Activated T-helper 1 cell treated with anti-CD3 and anti-CD28 coated beads, Interleukin-12 subunit alpha, Interleukin-12 subunit beta, Interleukin-2, Interleukin-4 antibody, amounts not matched to agents 30 ng/mL and 10 ng/mL and 1 ng/mL, durations not matched to agents 14 hours and 24 hours and 36 hours (primary cell): Measurements from ENCODE around the gene ASTN2. TPM values are rescaled to one million over a fixed set of nuclear protein-coding genes. Genes with fewer than 3 reads are reported as not detected.

Source experiments
- DNase-seq: peaks from one replicate; pipeline ENCODE4 v3.0.0; 2021; ENCODE audit warnings: low spot score
- H3K27ac Mint-ChIP-seq: one replicate; pipeline ENCODE4 v1.8.0; 2021; ENCODE audit warnings: mild to moderate bottlenecking, mixed read lengths
- H3K27me3 Mint-ChIP-seq: one replicate; pipeline ENCODE4 v1.8.0; 2022; ENCODE audit warnings: mild to moderate bottlenecking, moderate library complexity, mixed read lengths; ENCODE audit not compliant: insufficient read depth
- H3K36me3 Mint-ChIP-seq: one replicate; pipeline ENCODE4 v1.8.0; 2021; ENCODE audit warnings: low read depth, mixed read lengths
- H3K4me1 Mint-ChIP-seq: one replicate; pipeline ENCODE4 v1.8.0; 2021; ENCODE audit warnings: low read depth, mixed read lengths
- H3K4me3 Mint-ChIP-seq: one replicate; pipeline ENCODE4 v1.8.0; 2021; ENCODE audit warnings: mild to moderate bottlenecking, moderate library complexity, mixed read lengths
- H3K9me3 Mint-ChIP-seq: one replicate; pipeline ENCODE4 v1.8.0; 2021; ENCODE audit warnings: mixed read lengths
- intact Hi-C: fragments of 100-400 bp; cut with micrococcal nuclease; formaldehyde crosslinking; loops from one replicate; pipeline ENCODE4 v1.15.1; 2024
- total RNA-seq: library from RNA; stranded (reverse); gene quantifications from 2 replicates; pipeline ENCODE4 v1.2.3, GENCODE V29; 2022

The ASTN2 gene
- total RNA-seq, 1 donor from 2014 or later = 3.3 TPM

DNA sequence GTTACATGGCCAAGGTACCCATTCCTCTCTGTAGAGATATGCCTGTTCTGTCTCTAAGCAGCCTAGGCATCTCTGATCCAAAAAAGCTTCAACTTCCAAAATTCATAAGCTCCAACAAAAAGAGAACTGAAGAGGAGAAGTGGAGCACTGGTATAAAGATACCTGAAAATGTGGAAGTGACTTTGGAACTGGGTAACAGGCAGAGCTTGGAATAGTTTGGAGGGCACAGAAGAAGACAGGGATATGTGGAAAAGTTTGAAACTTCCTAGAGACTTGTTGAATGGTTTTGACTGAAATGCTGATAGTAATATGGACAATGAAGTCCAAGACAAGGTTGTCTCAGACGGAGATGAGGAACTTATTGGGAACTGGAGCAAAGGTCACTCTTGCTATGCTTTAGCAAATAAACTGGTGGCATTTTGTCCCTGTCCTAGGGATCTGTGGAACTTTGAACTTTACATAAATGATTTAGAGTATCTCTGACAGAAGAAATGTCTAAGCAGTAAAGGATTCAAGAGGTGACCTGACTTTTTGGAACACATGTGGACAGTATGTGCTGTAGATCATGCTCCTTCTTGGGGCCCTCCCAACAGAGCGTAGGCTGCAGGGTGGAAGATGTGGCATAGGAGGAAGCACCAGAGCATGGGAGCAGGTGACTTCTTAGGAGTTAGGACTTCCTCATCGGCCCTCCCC lies 889.9 kb downstream of the ASTN2 start:
- Mint-ChIP-seq H3K9me3 (no peaks in the 10 kb centered on the region), H3K4me3 (no peak overlapping the region), H3K27ac (no peak overlapping the region), H3K36me3 (no peaks in the 10 kb centered on the region), H3K4me1 (no peaks in the 10 kb centered on the region), H3K27me3 (no peaks in the 10 kb centered on the region)
- DNase-seq = no peak
- intact Hi-C loops = no loop called here

DNA sequence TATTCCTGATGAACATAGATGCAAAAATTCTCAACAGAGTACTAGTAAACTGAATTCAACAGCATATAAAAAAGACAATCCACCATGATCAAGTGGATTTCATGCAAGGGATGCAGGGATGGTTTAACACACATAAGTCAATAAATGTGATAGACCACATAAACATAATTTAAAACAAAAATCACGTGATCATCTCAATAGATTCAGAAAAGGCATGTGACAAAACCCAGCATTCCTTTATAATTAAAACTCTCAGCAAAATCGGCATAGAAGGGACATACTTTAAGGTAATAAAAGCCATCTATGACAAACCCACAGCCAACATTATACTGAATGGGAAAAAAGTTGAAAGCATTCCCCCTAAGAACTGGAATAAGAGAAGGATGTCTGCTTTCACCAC lies 894.6 kb downstream of the ASTN2 start:
- H3K36me3 Mint-ChIP-seq = no peaks in the 10 kb centered on the region
- no peak overlapping the region for H3K27ac Mint-ChIP-seq
- DNase-seq = no peak
- H3K4me3 Mint-ChIP-seq = no peak overlapping the region
- H3K4me1 Mint-ChIP-seq = no peaks in the 10 kb centered on the region
- peaks cover 19% of the 10 kb centered on the region for H3K9me3 Mint-ChIP-seq
- no peaks in the 10 kb centered on the region for H3K27me3 Mint-ChIP-seq
- intact Hi-C loops = no loop called here

DNA sequence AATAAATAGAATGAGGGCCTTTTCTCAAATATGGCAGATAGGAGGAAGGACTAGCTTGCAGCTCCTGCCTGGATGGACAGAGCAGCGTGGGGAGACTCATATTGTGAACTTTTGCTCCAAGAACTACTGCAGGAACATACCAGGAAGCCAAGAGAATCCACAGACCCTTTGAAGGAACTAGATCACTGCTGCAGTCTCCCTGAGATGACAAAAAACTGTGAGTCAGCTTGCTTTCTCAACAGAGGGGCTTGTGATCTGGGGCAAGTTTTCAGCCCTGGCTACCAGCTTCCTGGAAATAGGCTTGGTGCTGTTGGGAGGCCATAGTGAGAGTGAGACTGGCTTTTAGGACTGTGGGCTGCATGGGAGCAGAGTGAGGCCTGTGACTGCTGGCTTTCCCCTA lies 898.4 kb downstream of the ASTN2 start:
- H3K4me3 Mint-ChIP-seq = no peak overlapping the region
- H3K4me1 Mint-ChIP-seq = no peaks in the 10 kb centered on the region
- no peak overlapping the region for H3K27ac Mint-ChIP-seq
- DNase-seq = no peak
- intact Hi-C loops = no loop called here
- no peaks in the 10 kb centered on the region for H3K27me3 Mint-ChIP-seq
- no peaks in the 10 kb centered on the region for H3K36me3 Mint-ChIP-seq
- H3K9me3 Mint-ChIP-seq = peaks cover 35% of the 10 kb centered on the region

DNA sequence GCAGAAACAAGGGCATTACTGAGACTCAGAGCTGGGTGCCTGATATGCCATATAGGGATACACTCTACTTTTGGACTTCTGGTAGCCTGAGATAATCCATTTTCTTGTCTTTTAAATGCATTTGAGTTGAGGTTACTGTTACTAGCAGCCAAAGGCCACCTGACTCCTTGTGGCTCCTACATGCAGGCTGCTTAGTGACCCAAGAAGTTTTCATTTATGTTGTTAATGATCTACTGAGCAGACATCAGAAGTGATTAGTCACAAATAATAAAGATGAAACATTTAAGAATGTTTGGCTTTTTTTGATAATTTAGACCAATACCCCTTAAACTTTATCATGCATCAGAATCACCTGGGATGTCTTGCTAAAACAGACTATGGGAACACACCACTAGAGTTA lies 899.3 kb downstream of the ASTN2 start:
- intact Hi-C loops = no loop called here
- Mint-ChIP-seq H3K9me3 (peaks cover 35% of the 10 kb centered on the region), H3K36me3 (no peaks in the 10 kb centered on the region), H3K4me1 (no peaks in the 10 kb centered on the region), H3K4me3 (no peak overlapping the region), H3K27me3 (no peaks in the 10 kb centered on the region), H3K27ac (no peak overlapping the region)
- DNase-seq = no peak

DNA sequence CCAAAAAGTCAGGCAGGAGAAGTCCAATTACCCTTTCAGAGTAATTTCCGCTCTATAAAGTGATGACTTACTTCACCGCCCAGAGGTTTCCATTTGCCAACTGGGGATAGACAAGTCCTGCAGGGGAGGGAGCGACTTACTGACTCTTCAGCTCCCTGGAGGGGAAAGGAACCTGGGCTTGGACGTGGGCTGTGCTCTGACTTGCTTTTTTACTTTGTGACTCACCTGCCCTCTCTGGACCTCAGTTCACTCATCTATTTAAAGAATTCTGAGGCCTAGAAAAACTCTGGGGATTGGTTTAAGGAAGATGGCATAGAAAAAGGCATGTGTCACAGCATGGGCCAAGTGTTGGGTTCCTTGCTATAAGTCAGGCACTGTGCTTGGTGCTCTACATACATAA lies 908.2 kb downstream of the ASTN2 start:
- intact Hi-C loops = no loop called here
- H3K4me1 Mint-ChIP-seq = no peaks in the 10 kb centered on the region
- peaks cover 11% of the 10 kb centered on the region for H3K9me3 Mint-ChIP-seq
- H3K27me3 Mint-ChIP-seq = no peaks in the 10 kb centered on the region
- no peak overlapping the region for H3K4me3 Mint-ChIP-seq
- H3K27ac Mint-ChIP-seq = no peak overlapping the region
- H3K36me3 Mint-ChIP-seq = no peaks in the 10 kb centered on the region
- DNase-seq = no peak

DNA sequence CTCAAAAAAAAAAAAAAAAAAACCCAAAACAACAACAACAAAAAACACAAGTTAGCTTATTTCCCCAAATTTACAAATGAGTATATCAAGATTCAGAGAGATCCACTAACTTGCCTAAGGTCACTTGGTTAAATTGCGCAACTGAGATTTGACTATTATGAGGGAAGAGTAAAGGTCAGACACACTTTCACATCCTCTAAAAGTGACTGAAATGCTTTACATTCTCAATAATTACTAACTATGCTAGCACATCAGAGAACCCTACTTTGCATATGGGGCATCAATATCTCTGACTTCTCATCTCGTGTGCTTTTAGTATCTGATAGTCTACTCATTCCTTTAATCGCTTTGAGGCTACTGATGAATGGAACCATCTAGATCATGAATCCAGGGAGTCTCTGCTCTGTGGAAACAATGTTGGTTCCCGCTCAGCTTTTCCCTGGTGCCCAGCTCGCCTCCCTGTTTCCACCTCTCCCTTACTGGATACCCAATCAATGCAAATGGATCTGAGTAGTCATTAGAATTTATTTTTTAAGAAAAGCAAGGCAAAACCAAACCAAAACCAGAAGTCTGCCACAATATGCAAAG lies 909.9 kb downstream of the ASTN2 start:
- intact Hi-C loops = no loop called here
- DNase-seq = no peak
- Mint-ChIP-seq H3K27ac (no peak overlapping the region), H3K4me1 (no peaks in the 10 kb centered on the region), H3K4me3 (no peak overlapping the region), H3K9me3 (peaks cover 11% of the 10 kb centered on the region), H3K36me3 (no peaks in the 10 kb centered on the region), H3K27me3 (no peaks in the 10 kb centered on the region)

DNA sequence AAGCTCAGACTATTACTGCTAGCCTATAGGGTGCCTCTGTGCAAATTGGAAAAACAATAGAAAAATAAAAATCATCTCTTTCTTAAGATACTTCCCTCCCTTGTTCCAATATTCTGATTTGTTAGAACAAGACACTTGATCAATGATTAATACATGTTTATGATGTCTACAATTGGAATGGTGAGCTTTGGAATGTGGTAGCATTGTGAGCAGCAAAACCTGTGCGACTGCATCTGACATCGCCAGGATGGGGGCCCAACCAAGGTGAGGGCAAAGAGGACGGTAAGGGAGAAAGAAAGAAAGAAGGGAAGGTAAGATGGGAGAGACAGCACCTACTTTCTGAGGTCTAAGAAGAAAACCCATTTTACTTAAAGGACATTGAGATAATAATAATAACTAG lies 910.8 kb downstream of the ASTN2 start:
- intact Hi-C loops = no loop called here
- Mint-ChIP-seq H3K36me3 (no peaks in the 10 kb centered on the region), H3K4me1 (no peaks in the 10 kb centered on the region), H3K27me3 (no peaks in the 10 kb centered on the region), H3K4me3 (no peak overlapping the region), H3K27ac (no peak overlapping the region), H3K9me3 (peaks cover 11% of the 10 kb centered on the region)
- DNase-seq = no peak

DNA sequence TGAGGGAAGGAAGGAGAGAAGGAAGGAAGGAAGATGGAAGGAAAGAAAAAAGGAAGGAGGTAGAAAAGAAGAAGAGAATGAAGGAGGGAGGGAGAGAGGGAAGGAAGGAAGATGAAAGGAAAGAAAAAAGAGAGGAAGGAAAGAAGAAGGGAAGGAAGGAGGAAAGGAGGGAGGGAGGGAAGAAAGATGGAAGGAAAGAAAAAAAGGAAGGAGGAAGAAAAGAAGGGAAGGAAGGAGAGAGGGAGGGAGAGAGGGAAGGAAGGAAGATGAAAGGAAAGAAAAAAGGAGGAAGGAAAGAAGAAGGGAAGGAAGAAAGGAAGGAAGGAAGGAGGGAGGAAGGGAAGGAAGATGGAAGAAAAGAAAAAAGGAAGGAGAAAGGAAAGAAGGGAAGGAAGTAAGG lies 912.1 kb downstream of the ASTN2 start:
- Mint-ChIP-seq H3K27ac (no peak overlapping the region), H3K4me1 (no peaks in the 10 kb centered on the region), H3K9me3 (peaks cover 6% of the 10 kb centered on the region), H3K36me3 (no peaks in the 10 kb centered on the region), H3K27me3 (no peaks in the 10 kb centered on the region), H3K4me3 (no peak overlapping the region)
- DNase-seq = no peak
- intact Hi-C loops = no loop called here

DNA sequence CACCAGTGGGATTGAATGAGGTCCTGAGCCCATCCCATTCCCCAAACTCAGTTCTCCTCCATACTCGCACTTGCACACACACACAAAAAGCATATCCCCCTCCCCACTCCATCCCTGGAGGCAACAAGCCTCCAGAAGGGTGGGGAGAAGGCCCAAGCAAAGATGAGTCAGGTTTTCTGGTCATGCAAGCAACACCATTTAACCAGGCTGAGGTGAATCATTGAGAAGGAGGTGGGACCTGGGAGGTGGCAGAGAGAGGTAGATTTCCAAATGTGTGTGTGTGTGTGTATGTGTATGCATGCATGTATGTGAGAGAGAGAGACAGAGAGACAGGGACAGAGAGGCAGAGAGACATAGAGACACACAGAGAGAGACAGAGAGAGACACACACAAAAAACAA lies 913.0 kb downstream of the ASTN2 start:
- Mint-ChIP-seq H3K4me3 (no peak overlapping the region), H3K27ac (no peak overlapping the region)
- intact Hi-C loops = no loop called here

DNA sequence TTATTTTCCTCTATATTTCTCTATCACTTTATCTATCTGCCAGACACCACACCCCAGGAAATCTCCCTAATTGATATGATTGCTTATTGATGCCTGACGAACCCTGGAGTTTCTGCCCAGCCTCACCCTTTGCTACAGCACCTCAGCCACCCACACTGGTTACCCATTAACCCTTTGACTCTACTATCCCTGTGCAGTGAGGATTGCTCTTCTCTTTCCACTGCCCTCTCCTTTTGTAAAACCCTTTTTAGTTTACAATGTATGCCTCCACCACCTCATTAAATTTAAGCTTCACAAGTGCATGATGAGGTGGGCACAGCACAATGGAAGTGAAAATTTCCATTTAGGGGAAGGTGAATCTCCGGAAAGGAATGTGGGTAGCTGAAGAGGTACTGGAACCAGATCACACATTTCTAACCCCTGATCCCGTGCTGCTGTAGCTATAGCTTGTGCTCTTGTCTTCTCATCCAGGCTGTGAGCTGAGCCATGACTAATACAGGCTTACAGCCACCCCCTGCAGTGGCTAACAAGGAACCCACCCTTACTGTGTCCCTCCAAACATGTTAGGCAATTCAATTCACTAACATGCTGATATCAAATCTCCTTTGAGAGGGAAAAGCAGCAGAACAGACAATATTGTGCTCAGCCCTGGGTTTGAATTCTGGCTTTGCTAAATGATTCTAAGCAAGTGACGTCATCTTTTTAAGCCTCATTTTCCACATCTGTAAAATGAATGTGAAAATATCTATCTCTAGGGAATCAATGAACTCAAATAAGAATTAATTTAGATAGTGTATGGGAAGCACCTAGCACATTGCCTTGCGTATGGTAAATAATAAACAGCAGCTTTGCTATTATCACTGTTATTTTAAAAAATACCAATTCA lies 914.6 kb downstream of the ASTN2 start:
- intact Hi-C loops = no loop called here
- Mint-ChIP-seq H3K9me3 (peaks cover 6% of the 10 kb centered on the region), H3K4me1 (no peaks in the 10 kb centered on the region), H3K4me3 (no peak overlapping the region), H3K27ac (no peak overlapping the region), H3K36me3 (no peaks in the 10 kb centered on the region), H3K27me3 (no peaks in the 10 kb centered on the region)
- no peak for DNase-seq

More for the DNA sequence above, 913.0 kb downstream of the ASTN2 start:
- Mint-ChIP-seq H3K4me1 (no peaks in the 10 kb centered on the region), H3K9me3 (peaks cover 6% of the 10 kb centered on the region), H3K36me3 (no peaks in the 10 kb centered on the region), H3K27me3 (no peaks in the 10 kb centered on the region)
- DNase-seq = no peak

DNA sequence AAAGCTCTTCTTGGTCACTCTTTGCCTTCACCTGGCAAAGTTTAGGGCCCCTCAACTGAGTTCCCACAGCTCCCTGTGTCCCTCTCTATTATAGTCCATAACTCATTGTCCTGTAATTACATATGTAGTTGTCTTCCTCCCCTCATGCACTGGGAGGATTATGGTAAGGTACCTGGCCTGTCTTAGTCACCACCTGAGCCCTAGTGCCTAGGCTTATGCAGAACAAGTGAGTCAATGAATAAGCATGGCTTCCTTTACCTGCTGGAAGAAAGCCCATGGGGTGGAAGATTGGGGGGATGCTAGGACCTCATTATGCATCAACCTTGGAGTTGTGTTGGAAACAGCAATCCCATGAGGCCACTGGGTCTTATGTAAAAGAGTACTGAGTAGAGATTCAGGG lies 915.4 kb downstream of the ASTN2 start:
- H3K4me1 Mint-ChIP-seq = no peaks in the 10 kb centered on the region
- no peak overlapping the region for H3K4me3 Mint-ChIP-seq
- intact Hi-C loops = no loop called here
- H3K27ac Mint-ChIP-seq = no peak overlapping the region
- no peaks in the 10 kb centered on the region for H3K27me3 Mint-ChIP-seq
- no peak for DNase-seq
- peaks cover 6% of the 10 kb centered on the region for H3K9me3 Mint-ChIP-seq
- no peaks in the 10 kb centered on the region for H3K36me3 Mint-ChIP-seq

DNA sequence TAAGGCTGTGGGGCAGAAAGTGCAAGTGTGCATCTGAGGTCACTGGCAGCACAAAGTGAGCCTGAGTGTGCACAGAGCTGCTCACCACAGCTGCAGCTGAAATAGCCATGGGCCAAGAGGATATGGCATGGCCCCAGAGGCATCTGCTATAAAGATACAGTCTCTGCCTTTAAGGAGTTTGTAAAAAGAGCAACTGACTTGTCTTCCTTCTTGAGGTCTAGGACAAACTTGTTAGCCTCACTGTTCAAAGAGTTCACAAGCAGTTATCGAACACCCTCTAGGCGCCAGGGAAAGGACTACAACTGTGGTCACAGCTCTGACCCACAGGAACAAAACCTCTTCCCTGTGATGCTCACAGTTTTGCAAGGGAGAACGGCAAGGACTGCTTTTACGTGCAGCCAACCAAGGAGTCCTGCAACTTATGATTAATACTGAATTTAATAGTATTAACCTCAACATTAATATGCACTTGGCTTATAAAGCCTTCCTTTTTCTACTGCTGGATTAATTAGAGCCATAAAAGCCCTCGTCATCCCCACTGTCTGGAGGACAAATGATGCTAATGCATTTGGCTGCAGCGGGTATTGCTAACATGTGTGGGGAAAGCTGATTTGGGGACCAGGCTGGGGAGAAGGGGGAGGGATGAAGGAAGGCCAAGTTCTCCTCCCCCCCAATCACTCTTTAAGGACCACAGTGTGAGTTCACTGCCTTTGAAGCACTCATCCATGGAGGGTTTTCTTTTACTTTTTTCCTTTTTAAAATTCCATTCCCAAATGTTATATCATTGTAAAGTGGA lies 917.6 kb downstream of the ASTN2 start:
- no peak for DNase-seq
- Mint-ChIP-seq H3K4me1 (no peaks in the 10 kb centered on the region), H3K27me3 (no peaks in the 10 kb centered on the region), H3K9me3 (peaks cover 4% of the 10 kb centered on the region), H3K4me3 (no peak overlapping the region), H3K36me3 (no peaks in the 10 kb centered on the region), H3K27ac (no peak overlapping the region)
- intact Hi-C loops = no loop called here

DNA sequence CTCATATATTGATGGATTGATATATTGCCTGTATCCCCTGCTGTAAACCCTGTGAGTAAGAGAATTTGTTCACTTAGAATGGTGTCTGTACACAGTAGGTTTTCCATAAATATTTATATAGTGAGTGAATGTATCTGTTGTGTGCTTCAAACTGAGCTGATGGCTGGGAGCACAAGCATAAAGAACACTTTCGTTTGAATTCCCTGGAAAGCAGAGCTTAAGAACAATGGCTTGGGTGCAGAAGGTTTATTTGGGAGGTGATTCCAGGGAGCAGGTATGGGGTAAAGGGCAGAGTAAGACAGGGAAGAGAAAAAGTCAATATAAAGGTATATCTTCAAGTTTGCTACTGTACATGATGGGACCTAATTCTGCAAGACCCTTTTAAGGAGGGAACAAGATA lies 918.7 kb downstream of the ASTN2 start:
- H3K4me3 Mint-ChIP-seq = no peak overlapping the region
- no peak for DNase-seq

More for the DNA sequence above, 918.7 kb downstream of the ASTN2 start:
- H3K27ac Mint-ChIP-seq = no peak overlapping the region
- H3K9me3 Mint-ChIP-seq = no peaks in the 10 kb centered on the region
- no peaks in the 10 kb centered on the region for H3K27me3 Mint-ChIP-seq
- intact Hi-C loops = no loop called here
- H3K36me3 Mint-ChIP-seq = no peaks in the 10 kb centered on the region
- no peaks in the 10 kb centered on the region for H3K4me1 Mint-ChIP-seq
